Adrenal gland (tissue), 12 donors: ENCODE results near the gene GLIS1. TPM values are rescaled to one million over a fixed set of nuclear protein-coding genes. Genes with fewer than 3 reads are reported as not detected.

Source experiments
- DNase-seq, 7 donors: peaks; one replicate each; pipeline ENCODE4 v3.0.0-alpha.2; 2019 to 2020
- H3K27ac ChIP-seq, 5 donors: fragments of 200-600 bp; sonication (generic) in 4 of 5; 1 replicate in 3 of 5; 2 replicates in 2 of 5; pipeline versions ENCODE4 v1.5.1 to v1.8.0; 2016 to 2020; ENCODE audit warnings: mild to moderate bottlenecking in 1 of 5
- H3K27me3 ChIP-seq: fragments of 200-600 bp; 2 replicates; pipeline ENCODE4 v1.8.0; 2021
- H3K36me3 ChIP-seq, 2 donors: fragments of 200-600 bp; replicated peaks in 1 of 2; 1 replicate in 1 of 2; 2 replicates in 1 of 2; pipeline versions ENCODE4 v1.5.1 to v1.8.0; 2018 to 2022
- H3K4me1 ChIP-seq, 2 donors: fragments of 200-600 bp; replicated peaks in 1 of 2; 1 replicate in 1 of 2; 2 replicates in 1 of 2; pipeline versions ENCODE4 v1.5.1 to v1.8.0; 2018 to 2021
- H3K4me3 ChIP-seq, 4 donors: fragments of 200-600 bp; sonication (generic) in 3 of 4; one replicate each; pipeline ENCODE4 v1.5.1; 2016 to 2018
- H3K9me3 ChIP-seq, 3 donors: fragments of 200-600 bp; sonication (generic) in 1 of 3; replicated peaks in 1 of 3; 1 replicate in 2 of 3; 2 replicates in 1 of 3; pipeline versions ENCODE4 v1.5.1 to v1.8.0; 2016 to 2021
- POLR2A ChIP-seq, 2 donors: fragments of 450-650 bp; IDR thresholded peaks; one replicate each; pipeline ENCODE4 v1.6.1; 2017; ENCODE audit warnings: antibody characterized with exemption in 2 of 2, mild to moderate bottlenecking in 2 of 2, moderate library complexity in 1 of 2
- WGBS, 4 donors: extraction: QIAGEN DNeasy Blood & Tissue Kit in 2 of 4; methylation state at CpG; one replicate each; pipeline versions ENCODE4 v1.1.5 to v1.1.7; 2013 to 2017; 5-methylcytosine and 5-hydroxymethylcytosine counted together
- intact Hi-C, 2 donors: fragments of 100-400 bp; cut with DNase I; formaldehyde crosslinking; loops; one replicate each; pipeline versions ENCODE4 v1.14.1 to v1.15.0; 2022 to 2023
- polyA plus RNA-seq, 3 donors: library from polyadenylated mRNA; stranded (reverse); fragments of 200-250 nt in 2 of 3; fragments of 350-450 nt in 1 of 3; fragmentation: Illumina TruSeq in 1 of 3; extraction: RNeasy Lipid Tissue Mini Kit (QIAGEN cat#74804) in 1 of 3; gene quantifications; one replicate each; pipeline ENCODE4 v1.2.3, GENCODE V29; 2013 to 2014
- total RNA-seq, 9 donors: library from RNA; depleted of rRNA in 4 of 9; stranded (reverse); fragments of >200 nt in 4 of 9; fragments of 120-200 nt in 1 of 9; fragmentation: NEBNext Ultra II Directional in 1 of 9; extraction: Animal tissue kit (Norgen Biotek cat#: 25700) in 1 of 9; gene quantifications; one replicate each; pipeline versions ENCODE4 v1.1.0 to v1.2.4, GENCODE V29; 2013 to 2023
- TF ChIP-seq, protein P1 (sequence below), 6 experiments: fragments of 450-650 bp in 4 of 6; fragments of 200-600 bp in 2 of 6; sonication (generic) in 1 of 6; IDR thresholded peaks; 1 replicate in 5 of 6; 2 replicates in 1 of 6; pipeline versions ENCODE4 v1.5.1 to v1.8.0; 2016 to 2021; ENCODE audit warnings: antibody characterized with exemption in 6 of 6, mild to moderate bottlenecking in 2 of 6, moderate library complexity in 1 of 6
- donor health status: healthy with polysubstance abuse.
- donor health status: Bipolar disorder and iron deficiency.
- donor health status: DM: yes; HTN: yes; CAD: no.
- donor health status: DM: no; HTN: no; CAD: no.
- donor health status: DM: no; HTN: no; CAD: no.
- donor health status: DM: yes; HTN: yes; CAD: no.

Gene GLIS1
- total and polyA plus RNA-seq, 12 donors = 0.08 to 0.37 (median 0.14) TPM; not detected in 6

DNA sequence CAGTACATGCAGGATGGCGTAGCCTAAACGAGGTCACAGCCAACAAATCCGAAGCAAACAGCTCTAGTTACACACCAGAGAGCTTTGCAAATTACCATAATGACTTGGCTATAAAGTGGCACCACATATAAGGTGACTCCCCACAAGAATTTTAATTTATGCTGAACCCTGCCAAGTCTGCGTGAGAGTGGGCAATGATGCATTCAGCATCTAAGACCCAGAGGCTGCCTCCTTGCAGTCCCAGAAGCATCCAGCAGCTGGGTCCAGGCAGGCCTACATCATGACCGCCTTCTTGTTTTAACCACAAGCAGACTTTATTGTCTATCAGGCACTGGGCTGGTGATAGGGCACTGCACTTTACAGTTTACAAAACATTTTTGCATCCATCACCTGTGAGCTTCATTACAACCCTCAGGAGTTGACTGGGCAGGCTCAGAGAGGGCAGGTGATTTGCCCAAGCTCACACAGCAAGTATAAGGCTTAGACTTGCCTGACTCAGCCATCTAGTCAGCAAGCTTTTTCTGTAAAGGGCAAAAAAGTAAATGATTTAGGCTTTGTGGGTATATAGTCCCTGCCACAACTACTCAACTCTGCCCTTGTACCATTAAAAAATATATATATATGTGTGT lies 134.6 kb downstream of the GLIS1 start:
- Histone ChIP-seq H3K36me3 (no peaks in the 10 kb centered on the region), H3K4me3 (no peak overlapping the region), H3K4me1 (no peaks in the 10 kb centered on the region), H3K9me3 (no peaks in the 10 kb centered on the region), H3K27me3 (no peaks in the 10 kb centered on the region), H3K27ac (no peak overlapping the region)
- intact Hi-C loops = no loop called here
- 64 to 75% (median 72%) methylated on average over 5 of the region's 5 CpGs for WGBS, 4 donors
- no peak for DNase-seq
- no peak for TF ChIP-seq POLR2A (IDR thresholded peaks at IDR 0.05)
- TF ChIP-seq, protein P1, sequence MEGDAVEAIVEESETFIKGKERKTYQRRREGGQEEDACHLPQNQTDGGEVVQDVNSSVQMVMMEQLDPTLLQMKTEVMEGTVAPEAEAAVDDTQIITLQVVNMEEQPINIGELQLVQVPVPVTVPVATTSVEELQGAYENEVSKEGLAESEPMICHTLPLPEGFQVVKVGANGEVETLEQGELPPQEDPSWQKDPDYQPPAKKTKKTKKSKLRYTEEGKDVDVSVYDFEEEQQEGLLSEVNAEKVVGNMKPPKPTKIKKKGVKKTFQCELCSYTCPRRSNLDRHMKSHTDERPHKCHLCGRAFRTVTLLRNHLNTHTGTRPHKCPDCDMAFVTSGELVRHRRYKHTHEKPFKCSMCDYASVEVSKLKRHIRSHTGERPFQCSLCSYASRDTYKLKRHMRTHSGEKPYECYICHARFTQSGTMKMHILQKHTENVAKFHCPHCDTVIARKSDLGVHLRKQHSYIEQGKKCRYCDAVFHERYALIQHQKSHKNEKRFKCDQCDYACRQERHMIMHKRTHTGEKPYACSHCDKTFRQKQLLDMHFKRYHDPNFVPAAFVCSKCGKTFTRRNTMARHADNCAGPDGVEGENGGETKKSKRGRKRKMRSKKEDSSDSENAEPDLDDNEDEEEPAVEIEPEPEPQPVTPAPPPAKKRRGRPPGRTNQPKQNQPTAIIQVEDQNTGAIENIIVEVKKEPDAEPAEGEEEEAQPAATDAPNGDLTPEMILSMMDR (IDR thresholded peaks at IDR 0.05) = no peak

DNA sequence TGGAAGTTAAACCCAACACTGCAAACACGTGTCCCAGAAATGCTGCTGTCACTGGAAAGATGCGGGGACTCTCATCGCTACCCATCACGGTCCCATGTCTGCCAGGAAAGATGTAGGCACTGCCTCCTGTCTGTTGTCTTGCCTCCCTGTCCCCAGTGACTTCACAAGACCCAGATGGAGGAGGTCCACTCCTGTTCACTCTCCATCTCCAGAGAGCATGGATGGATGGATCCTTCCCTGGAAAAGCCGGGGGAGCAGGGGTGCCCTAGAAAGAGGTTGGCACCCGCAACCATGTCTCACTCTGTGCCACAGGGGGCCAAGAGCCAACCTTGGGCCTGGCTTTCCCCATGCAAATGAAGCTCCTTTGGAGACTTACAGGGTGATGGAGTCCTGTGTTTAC lies 135.5 kb downstream of the GLIS1 start:
- intact Hi-C loops = no loop called here
- WGBS, 4 donors = 92 to 96% (median 94%) methylated on average over 4 to 6 of the region's 6 CpGs
- no peak for DNase-seq

DNA sequence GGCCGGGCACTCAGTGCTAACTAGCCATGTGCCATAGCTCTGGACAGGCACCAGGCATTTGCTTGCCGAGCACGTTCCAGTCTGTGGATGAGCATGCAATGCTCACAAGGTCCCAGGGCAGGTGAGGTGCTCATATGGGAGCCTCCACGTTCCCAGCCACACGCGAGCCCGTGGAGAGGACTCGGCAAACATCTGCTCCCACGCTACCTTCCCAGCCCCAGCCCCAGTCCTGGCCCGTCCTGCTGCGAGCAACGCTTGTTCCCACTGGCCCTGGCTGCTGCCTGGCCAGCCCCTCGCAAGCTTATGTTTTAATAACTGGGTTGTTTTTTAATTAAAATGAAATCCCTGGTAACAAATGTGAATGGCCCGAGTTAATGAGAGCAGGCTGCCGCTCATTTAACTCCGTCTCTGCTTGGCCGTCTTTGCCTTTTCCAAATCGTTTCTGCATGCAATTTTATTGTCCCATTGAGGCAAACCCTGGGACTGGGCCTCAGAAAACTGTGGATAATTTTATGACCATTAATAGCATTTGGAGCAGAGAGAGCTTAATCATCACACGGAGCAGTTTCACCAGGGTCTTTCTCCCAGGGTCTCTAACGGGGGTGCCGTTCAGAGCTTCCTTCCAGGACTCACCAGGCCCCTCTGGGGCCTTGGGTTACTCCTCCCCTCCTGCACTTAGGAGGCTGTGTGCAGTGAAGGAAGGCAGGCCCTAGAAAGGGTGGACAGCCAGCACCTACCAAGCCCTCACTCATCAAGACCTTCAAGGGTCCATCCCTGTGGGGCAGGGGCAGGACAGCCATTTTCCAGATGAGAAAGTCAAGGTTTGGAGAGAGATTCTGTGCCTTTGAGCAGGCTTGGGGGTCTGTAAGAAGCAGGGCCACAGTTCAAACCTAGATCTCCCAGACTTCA lies 136.8 kb downstream of the GLIS1 start:
- Histone ChIP-seq H3K4me1 (no peaks in the 10 kb centered on the region), H3K9me3 (no peaks in the 10 kb centered on the region), H3K36me3 (no peaks in the 10 kb centered on the region), H3K4me3 (no peak overlapping the region), H3K27me3 (no peaks in the 10 kb centered on the region), H3K27ac (no peak overlapping the region)
- intact Hi-C loops = no loop called here
- no peak for DNase-seq
- WGBS, 4 donors = 74 to 82% (median 81%) methylated on average over 14 to 21 of the region's 21 CpGs
- TF ChIP-seq POLR2A (IDR thresholded peaks at IDR 0.05) = no peak
- TF ChIP-seq, protein P1 (IDR thresholded peaks at IDR 0.05) = no peak

More for the DNA sequence above, 135.5 kb downstream of the GLIS1 start:
- H3K9me3 ChIP-seq = no peaks in the 10 kb centered on the region
- no peaks in the 10 kb centered on the region for H3K4me1 ChIP-seq
- H3K27ac ChIP-seq = no peak overlapping the region
- H3K27me3 ChIP-seq = no peaks in the 10 kb centered on the region
- no peak for TF ChIP-seq POLR2A (IDR thresholded peaks at IDR 0.05)
- TF ChIP-seq, protein P1 (IDR thresholded peaks at IDR 0.05) = no peak
- no peaks in the 10 kb centered on the region for H3K36me3 ChIP-seq
- no peak overlapping the region for H3K4me3 ChIP-seq

DNA sequence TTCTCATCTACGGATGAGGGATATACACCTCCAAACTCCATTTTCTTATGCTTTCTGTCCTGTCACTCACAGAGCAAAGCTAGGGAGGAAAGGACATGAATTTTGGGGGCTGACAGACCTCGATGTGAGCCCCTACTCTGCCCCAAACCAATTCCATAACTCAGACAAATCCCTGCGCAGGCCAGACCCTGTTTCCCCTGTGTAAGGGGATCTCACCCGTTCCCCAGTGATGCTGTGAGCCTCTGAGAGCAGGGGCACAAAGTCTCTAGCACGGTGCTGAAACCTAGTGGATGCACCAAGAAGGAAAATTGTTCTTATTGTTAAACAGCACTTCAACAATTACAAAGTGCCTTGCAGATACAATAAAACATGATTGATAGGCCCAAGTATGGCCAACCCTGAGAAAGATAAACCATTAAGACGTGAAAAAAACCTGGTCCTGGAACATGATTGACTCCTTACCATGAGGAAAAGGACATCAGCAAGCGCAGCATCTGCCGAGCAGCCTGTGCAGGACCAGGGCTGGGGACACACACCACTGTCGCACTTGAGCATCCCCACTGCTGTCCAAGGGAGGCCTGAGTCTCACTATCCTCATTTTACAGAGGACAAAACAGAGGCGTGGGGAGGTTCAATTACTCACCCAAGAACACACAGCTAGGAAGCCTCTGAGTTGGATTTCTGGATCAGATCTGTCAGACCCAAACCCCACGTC lies 137.8 kb downstream of the GLIS1 start:
- DNase-seq = no peak
- TF ChIP-seq, protein P1 (IDR thresholded peaks at IDR 0.05) = no peak
- no peak for TF ChIP-seq POLR2A (IDR thresholded peaks at IDR 0.05)
- H3K36me3 ChIP-seq = no peaks in the 10 kb centered on the region
- no peaks in the 10 kb centered on the region for H3K9me3 ChIP-seq
- no peak overlapping the region for H3K4me3 ChIP-seq
- H3K4me1 ChIP-seq = no peaks in the 10 kb centered on the region
- intact Hi-C loops = no loop called here
- WGBS, 4 donors = 80 to 85% (median 83%) methylated on average over 11 of the region's 11 CpGs
- no peak overlapping the region for H3K27ac ChIP-seq
- H3K27me3 ChIP-seq = no peaks in the 10 kb centered on the region
